Stimulated activated CD4-positive, alpha-beta T cell treated with anti-CD3 and anti-CD28 coated beads, Interleukin-15, amount 100 ng/mL, for 24 hours (primary cell): Measurements from ENCODE around the gene SNX30.

Experiments
- DNase-seq: peaks from one replicate; pipeline ENCODE4 v3.0.0-alpha.2; 2020

SNX30 gene

DNA sequence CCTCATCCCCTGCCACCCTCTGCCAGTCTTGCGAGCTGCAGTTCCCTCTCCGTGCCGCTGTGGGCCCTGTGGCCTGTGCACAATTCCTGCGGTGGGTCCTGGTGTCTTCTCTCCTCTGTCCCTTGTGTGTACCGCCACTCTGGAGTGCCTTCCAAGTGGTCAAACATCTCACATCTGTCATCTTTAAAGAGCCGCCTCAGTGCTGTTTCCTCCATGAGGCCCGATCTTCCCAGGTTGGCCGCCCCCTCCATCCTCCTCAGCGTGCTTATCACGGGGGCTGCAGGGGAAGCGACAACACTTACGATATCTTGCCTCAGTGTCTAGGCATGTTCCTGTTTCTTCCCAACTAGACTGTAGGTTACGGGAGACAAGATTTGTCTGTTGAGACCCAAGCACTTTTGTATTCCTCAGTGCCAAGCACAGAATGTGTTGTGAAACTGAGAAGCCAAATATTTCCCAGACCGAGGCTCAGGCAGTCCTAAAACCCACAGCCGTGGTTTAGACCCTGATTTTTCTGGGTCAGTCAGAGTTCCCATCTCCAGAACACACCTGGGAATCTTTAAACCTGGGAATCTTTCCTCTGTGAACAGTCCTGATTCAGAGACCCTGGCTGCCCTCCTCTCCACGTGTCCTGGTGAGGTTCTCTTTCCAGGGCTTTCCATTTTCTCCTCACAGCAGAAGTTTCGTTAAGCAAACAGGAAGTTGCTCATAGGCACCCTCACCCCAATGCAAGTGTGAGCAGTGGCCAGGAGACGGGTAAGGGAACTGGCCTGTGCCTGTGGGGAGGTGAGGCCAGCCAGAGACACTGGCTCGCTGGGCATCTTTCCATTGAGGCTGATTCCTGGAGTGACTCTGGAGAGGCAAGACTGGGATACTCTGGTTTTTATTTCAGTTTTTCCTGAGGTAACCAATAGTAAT, 111.3 kb downstream of the SNX30 start:
- no peak for DNase-seq

DNA sequence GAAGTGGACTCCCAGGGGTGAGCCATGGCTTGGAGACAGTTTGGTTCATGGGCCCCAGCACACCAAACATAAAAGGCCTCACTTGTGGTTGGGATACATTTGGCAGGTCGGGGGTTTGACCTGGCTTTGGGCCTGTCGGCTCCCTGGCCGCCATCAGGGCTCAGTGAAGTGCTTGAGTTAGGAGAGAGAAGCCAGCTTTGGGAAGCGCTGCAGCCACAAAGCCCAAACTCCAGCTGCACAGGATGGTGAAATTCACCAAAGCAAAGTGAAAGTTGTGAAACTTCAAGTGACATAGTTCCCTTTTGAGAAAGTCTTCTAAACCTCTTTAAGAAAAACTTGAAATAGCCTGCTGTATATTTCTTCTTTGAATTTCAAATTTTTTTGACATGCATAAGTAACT, 112.7 kb downstream of the SNX30 start:
- no peak for DNase-seq

DNA sequence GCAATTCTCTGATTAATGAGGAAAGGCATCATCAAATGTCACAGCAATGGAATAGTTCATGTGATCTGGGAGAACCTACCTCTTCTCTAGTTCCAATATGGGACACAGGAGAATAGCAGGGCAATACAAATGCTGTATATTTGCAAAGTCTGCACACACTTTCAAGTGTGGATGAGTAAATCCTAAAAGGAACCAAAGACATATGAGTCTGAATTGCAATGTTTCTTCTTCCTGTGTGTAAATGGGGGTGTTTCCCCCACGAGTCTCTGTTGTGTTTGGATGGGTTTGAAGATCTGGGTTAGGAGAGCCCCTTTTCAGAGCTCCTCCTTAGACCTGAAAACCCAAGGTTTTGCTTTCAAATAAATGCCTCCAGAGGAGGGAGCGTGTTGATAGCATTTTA, 113.2 kb downstream of the SNX30 start:
- DNase-seq, result no peak

DNA sequence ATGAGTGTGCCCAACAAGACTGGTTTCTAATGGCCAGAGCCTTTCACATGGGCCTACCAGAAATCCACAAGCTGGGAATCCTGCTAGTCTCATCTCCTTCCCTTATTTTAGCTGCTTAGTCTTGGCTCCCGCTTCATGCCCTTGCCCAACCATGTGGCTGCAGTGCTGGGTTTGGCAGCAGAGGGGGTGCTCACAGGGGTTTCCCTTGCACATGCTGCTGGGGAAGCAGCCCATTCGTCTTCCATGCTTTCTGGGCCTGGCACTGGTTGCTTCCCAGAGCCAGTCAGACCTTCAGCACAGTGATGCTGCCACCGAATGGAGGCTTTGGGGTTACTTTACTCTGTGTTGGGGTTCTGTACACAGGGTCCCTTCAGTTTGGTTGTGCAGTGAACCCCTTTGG, 113.8 kb downstream of the SNX30 start:
- no peak for DNase-seq

DNA sequence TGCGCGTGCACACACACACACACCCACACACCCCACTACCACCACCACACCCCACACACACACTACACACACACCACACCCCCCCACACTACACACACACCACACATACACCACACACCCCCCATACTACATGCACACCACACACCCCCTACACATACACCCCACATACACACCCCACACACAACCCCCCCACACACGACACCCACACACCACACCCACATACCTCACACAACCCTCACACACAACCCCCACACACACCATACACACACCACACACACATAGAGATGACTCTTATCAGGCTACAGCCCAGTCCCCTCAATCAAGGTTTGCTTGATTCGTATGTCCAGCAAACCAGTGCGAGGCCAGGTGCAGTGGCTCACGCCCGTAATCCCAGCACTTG, 114.4 kb downstream of the SNX30 start:
- DNase-seq, result no peak

- no peak for DNase-seq
Measured at GRCh38 chr9:112866662-112867274, 116.2 kb downstream of the SNX30 start.

DNA sequence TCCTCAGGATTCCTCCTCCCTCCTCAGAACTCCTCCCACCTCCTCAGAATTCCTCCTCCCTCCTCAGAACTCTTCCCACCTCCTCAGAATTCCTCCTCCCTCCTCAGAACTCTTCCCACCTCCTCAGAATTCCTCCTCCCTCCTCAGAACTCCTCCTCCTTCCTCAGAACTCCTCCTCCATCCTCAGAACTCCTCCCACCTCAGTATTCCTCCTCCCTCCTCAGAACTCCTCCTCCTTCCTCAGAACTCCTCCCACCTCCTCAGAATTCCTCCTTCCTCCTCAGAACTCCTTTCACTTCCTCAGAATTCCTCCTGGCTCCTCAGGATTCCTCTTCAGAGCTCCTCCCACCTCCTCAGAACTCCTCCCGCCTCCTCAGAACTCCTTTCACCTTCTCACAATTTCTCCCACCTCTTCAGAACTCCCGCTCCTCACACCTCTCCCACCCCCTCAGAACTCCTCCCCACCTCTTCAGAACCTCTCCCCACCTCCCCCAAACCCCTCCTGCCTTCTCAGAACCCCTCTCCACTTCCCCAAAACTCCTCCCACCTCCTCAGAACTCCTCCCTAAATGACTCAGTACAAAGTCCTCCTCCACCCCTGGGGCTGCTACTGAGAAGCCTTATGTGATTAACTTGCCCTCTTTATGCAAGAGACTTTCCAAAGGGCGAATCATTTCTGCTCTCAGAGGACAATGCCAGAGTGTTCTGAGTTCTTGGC, 116.9 kb downstream of the SNX30 start:
- peak; percentile 47 for DNase-seq

- DNase-seq, result no peak
Measured at GRCh38 chr9:112868461-112868860, 117.9 kb downstream of the SNX30 start.

DNA sequence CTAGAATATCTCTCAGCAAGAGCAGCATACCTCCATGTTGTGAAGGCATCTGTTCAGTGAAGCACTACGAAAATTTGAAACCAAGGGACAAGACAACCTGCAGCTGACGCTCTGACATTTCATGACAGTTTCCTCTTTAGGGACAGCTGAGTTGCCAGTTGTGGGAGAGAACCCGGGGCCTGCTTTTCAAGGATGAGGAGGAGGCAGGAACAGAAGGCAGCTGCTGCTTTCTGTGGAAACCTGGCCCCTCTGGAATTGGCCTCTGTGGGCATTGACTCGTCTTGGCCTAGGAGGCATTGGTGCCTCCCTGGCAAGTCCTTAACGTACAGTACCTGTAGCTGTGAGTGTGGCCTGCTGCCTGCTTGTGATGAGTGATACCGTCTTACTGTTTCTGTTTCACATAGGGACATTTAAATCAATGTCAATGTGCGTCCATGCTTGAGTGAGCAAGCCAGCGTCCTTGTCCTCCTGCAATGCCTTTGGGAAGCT, 118.5 kb downstream of the SNX30 start:
- no peak for DNase-seq

DNA sequence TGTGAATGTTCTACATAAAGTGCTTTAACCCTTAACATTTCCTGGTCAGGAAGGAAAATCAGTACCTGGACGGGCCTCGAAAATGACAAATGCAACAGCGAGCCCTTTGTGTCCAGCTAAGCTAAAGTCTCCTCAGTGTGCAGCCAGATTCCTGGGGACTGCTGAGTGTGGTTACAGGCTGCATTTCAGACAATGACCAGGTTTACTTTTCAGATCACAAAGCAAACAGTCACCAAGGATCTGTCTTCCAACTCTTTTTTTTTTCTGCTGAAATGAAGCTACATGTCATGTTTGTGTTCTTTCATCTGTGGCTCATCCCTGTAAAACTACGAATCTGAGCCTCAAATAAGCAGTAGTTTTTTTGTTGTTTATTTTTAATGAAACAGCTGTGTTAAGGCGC, 119.4 kb downstream of the SNX30 start:
- DNase-seq, result no peak

DNA sequence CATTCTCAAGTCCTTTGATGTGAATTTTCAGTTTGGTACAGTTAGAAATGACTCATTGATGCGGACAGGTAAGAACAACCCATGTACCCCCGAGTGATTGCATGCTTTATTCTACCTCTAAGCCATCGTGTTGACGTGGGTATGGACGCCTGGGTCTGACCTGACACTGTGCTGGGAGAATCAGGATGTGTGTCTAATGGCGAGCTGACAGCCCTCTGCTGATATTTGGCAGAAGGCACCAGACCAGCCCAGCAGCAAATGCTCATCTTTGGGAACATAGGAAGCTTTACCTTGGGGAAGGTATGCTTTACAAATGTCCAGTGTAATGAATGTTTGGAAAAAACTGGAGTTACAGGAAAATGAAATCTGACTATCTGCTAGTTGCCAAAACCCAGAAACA, 120.0 kb downstream of the SNX30 start:
- no peak for DNase-seq

DNA sequence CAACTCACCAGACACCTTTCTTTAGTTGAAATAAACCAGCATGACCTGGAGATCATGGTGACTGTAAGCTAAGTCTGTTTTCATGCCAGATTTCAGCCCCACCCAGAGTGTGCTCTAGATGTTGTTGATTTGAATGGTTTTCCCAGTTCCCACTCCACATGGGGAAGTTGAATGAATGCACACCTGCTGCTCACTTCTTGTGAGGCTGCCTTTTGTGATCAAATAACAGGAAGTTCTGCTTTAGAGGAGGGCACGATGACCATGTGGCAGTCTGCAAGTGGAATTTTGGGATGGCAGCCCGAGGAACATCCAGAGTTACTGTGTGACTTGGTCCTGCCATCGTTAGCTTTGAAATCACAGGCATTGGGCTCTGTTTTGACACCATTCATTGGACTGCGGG, 121.5 kb downstream of the SNX30 start:
- DNase-seq, result no peak

DNA sequence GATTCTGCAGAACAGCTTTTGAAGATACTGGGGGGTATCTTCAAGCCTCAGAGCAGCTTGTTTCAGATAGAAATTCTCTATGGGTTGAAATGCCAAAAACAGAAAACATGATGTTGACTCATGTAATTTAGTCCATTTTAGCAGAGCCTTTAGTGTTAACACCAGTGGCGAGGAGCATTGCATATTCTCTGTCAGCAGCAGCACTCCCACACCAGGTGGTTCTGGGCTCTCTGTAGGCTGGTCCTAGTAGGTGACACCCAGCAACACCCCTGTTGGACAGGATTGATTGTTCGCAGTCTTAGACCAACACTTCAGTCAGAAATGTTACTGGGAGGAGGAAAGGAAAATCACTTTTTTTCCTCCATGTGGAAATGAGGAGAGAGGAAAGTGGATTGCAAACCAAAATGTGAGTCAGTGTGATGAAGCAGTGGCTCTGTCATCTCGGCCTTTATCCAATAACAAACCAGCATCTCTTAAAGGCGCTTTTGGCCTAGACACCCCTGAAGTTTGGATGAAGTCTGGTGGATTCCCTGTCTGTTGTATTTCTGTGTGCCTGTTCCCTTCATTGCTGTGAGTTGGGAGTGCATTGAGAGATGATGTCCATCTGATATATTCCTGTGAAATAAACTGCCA, 123.3 kb downstream of the SNX30 start:
- no peak for DNase-seq

GRCh38 chr9:112878752-112879151, 128.2 kb downstream of the SNX30 start:
- DNase-seq, result no peak

DNA sequence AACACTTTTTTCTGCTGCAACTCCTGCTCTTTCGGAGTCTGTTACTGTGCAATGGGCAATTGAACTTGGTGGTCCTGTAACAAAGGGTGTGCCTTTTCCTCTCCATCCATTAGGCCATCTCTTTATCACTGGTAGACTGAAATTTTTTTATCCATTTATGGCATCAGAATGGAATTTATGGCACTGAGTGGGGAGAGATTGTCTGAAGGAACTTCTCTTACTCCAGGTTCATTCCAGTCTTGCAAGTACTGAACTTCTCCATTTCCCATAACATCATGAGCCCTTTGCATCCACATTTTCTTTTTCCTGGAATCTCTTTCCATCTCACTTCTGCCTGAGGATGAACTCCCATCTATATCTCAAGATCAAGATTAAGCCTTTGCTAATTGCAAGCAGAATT, 130.1 kb downstream of the SNX30 start:
- DNase-seq, result no peak

DNA sequence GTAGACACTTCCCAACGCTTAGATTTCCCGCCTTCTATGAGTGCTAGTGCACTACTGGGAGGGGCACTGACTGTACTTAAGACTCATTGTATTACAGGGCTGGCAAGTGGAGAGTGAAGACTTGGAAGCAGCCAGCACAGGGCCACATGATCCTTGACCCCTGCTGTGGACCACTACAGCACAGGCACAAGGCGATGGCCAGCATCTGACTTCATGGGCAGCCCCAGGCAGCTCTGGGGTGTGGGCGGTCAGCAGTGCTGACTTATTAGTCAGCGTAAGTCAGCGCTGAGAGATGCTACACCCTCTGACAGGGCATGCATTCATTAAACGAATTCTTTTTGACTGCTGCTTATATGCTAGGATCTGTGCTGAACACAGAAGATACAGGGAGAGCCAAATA, 130.8 kb downstream of the SNX30 start:
- no peak for DNase-seq

DNA sequence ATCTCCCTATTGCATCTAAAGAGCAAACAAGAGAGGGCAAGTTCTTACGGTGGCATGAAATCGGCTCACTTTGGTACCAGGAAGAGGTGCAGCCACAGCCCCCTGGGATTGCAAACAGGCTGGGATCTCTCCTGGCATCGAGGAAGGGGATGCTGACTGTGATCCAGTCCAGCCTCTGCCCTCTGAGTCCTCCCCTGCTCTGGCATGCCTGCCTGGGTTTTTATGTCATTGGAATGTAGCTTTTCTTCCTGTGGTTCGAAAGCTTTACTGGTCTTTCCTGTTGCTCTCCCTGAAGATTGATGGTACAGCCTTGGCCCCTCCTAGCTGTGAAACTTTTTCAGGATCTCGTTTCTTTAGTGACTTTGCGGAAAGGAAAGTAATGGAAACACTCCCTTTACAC, 133.5 kb downstream of the SNX30 start:
- no peak for DNase-seq

GRCh38 chr9:112884721-112885120, 134.2 kb downstream of the SNX30 start:
- DNase-seq, result no peak

- DNase-seq, result no peak
Measured at GRCh38 chr9:112885324-112885723, 134.8 kb downstream of the SNX30 start.

- no peak for DNase-seq
Measured at GRCh38 chr9:112886351-112886750, 135.8 kb downstream of the SNX30 start.

DNA sequence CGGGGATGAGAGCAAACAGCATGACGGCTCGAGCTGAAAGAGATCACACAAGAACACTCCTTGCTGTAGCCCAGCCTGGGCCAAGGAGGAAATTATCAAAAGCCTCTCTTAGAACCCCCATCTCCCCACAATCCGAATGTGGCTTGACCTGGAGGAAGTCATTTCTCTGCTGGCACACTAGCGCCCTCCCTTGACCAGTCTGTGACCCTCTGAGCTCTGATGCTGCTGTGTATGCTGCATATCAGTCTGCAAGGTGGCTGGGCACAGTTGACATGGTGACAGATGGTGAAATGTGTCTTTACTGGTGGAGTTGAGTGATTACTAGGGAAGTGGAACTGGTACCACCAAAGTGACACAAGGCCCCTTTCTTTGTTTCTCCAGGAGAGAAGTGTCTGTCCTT, 136.8 kb downstream of the SNX30 start:
- no peak for DNase-seq

- DNase-seq, result no peak
Measured at GRCh38 chr9:112890106-112891081, 139.8 kb downstream of the SNX30 start, which contains the start of gene SLC46A2. Gene SLC46A2, minus strand, starts transcription at chr9:112890876. Its CDS starts 195 bp downstream, at chr9:112890681.
